ENCODE data around the gene PTCD2.

GRCh38 chr5:72408603-72409002 is 88.4 kb downstream of the PTCD2 start:
- TF ChIP-seq GABPA (IDR thresholded peaks at IDR 0.05; ENCODE audit: low read depth) (no peak), POLR2AphosphoS5 (IDR thresholded peaks at IDR 0.05; ENCODE audit: low read depth) (no peak), CTCF (IDR thresholded peaks at IDR 0.05; ENCODE audit: insufficient read depth, low read length) (no peak)

Measured in HL-60 (cell line).